Anterior cingulate cortex (tissue), 58 donors: Measurements from ENCODE around the gene ZBTB17.
A peak's percentile ranks its signal among the peaks of the same experiment; 100 is the strongest.

Source experiments
- DNase-seq, 58 donors: peaks; one replicate each; lab custom pipeline; 2025; lab: John Stamatoyannopoulos, UW

The ZBTB17 gene

GRCh38 chr1:15949453-15950245 is 26.3 kb downstream of the ZBTB17 start:
- DNase-seq: peak in 32 of 58 donors; percentile 27 to 85 (median 54)

- DNase-seq: peak in 5 of 58 donors; percentile 23 to 64 (median 33)
Observed at GRCh38 chr1:15948595-15949452, 27.1 kb downstream of the ZBTB17 start.

- DNase-seq: no peak
Observed at GRCh38 chr1:15948091-15948591, 27.8 kb downstream of the ZBTB17 start.

GRCh38 chr1:15947382-15948090 is 28.4 kb downstream of the ZBTB17 start:
- no peak for DNase-seq

GRCh38 chr1:15946571-15947381 is 29.1 kb downstream of the ZBTB17 start:
- DNase-seq: no peak

DNA sequence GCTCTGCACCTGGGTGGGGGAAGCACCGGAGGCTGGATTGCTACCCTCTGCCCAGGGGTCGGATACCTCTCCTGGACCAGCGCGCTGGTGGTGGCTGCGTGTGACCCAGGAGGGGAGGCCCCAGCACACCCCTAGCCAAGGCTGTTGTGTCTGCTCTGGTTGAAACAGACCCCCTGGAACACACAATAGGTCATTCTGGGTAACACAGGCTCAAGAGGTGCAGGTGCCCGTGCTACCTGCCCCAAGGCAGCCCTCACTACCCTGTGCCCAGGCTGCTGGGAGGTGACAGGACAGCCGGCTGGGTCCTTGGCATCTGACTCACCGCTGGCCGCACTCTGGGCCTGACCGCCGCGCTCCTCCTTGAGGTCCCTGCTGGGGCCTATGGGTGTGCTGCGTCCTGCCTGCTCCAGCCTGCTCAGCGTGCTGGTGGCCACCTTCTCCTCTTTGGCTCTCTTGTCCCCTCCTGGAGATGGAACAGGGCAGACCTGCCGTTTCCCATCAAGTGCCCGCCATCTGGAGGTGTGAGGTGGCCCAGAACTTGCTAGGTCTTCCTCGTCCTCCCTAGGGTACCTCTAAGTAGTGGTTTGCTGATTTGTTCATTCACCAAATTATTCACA is 30.0 kb downstream of the ZBTB17 start:
- no peak for DNase-seq

GRCh38 chr1:15945011-15945831 is 30.7 kb downstream of the ZBTB17 start:
- no peak for DNase-seq

GRCh38 chr1:15944308-15945010 is 31.4 kb downstream of the ZBTB17 start:
- no peak for DNase-seq

GRCh38 chr1:15943992-15944307 is 32.0 kb downstream of the ZBTB17 start:
- no peak for DNase-seq

DNA sequence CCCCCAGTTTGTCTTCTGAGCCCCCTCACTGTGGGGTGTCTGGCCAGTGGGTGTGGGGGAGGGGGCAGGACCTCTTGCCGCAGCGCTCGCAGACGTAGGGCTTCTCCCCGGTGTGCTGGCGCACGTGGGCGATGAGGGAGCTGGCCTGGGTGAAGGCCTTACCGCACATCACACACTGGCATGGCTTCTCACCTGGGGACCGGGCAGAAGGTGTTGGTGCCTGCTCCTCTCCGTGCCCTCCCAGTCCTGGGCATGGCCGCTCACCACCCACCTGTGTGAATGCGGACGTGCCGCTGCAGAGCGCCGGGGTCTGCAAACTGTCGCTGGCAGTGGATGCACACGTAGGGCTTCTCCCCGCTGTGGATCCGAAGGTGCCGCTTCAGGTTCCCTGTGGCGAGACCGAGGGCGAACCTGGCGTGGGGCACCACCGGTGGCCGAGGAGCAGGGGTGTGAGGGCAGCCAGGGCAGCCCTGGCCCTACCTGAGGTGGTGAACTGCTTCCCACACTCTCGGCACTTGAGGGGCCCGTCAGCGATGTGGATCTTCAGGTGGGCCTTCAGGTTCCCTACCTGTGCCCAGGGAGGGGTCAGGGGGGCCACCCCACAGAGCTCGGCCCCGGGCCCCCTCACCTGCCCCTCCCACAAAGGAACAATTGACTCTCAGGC is 32.4 kb downstream of the ZBTB17 start:
- no peak for DNase-seq

- DNase-seq: no peak
Observed at GRCh38 chr1:15942661-15943327, 33.1 kb downstream of the ZBTB17 start.

GRCh38 chr1:15941899-15942660 is 33.8 kb downstream of the ZBTB17 start:
- DNase-seq: peak in 2 of 58 donors; percentile 29

DNA sequence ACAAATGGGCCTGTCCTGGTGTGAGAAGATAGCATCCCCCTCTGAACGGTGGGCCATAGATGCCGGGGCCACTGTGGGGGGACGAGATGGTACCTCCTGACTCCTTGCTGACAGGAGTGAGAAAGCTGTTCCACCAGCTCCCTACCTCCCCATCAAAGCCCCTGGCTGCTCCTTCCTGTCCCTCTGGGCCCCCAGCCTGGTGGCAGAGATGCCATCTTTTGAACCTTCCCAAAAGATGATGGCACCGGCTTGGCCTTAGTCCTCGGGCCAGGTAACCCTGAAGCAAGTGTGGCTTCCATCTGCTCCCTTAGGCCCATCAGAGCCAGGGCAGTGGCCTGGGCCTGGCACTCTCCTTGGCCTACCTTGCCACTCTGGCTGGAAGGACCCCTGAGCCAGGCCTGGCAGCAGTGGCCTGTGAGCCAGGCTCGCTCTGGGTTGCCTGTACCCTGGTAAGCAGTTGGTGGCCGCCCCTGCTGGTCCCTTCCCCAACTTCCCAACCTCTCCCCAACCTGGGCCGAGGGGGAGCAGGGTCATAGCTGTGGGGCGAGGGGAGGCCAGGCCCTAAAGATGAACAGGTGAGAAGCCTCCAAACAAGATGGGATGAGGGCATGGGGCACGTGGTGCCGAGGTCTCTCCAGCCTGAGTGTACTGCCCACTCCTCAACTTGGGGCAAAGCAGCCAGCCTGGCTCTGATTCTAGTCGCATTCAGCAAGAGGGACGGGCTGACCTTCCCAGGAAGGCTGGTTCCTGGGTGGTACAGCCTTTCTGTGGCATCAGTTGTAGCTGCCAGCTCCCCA is 34.7 kb downstream of the ZBTB17 start:
- no peak for DNase-seq

- DNase-seq: no peak
Observed at GRCh38 chr1:15940110-15941043, 35.5 kb downstream of the ZBTB17 start.
